Thyroid gland (tissue), 4 donors: ENCODE results near the gene NDEL1. TPM values are rescaled to one million over a fixed set of nuclear protein-coding genes. Genes with fewer than 3 reads are reported as not detected.

Experiments used
- DNase-seq, 2 donors: peaks; one replicate each; pipeline ENCODE4 v3.0.0-alpha.2; 2019
- H3K27ac ChIP-seq, 3 donors: fragments of 200-600 bp; sonication (generic); 1 replicate in 2 of 3; 2 replicates in 1 of 3; pipeline ENCODE4 v1.5.1; 2016 to 2019; ENCODE audit warnings: mild to moderate bottlenecking in 1 of 3, moderate library complexity in 1 of 3
- H3K27me3 ChIP-seq: fragments of 200-600 bp; sonication (generic); one replicate; pipeline ENCODE4 v1.5.1; 2019
- H3K36me3 ChIP-seq, 2 donors: fragments of 200-600 bp; sonication (generic); one replicate each; pipeline ENCODE4 v1.5.1; 2016 to 2019
- H3K4me1 ChIP-seq, 2 donors: fragments of 200-600 bp; sonication (generic); one replicate each; pipeline ENCODE4 v1.5.1; 2017 to 2019
- H3K4me3 ChIP-seq, 3 donors: fragments of 200-600 bp; sonication (generic); replicated peaks in 1 of 3; 1 replicate in 2 of 3; 2 replicates in 1 of 3; pipeline ENCODE4 v1.5.1; 2016; ENCODE audit warnings: mild to moderate bottlenecking in 1 of 3
- H3K9me3 ChIP-seq: fragments of 200-600 bp; sonication (generic); one replicate; pipeline ENCODE4 v1.5.1; 2017
- POLR2A ChIP-seq, 2 donors: fragments of 450-650 bp; IDR thresholded peaks; one replicate each; pipeline ENCODE4 v1.6.1; 2017; ENCODE audit warnings: antibody characterized with exemption in 2 of 2, mild to moderate bottlenecking in 2 of 2, moderate library complexity in 1 of 2
- WGBS, 2 donors: methylation state at CpG; one replicate each; pipeline ENCODE4 v1.1.5; 2017; 5-methylcytosine and 5-hydroxymethylcytosine counted together
- intact Hi-C: fragments of 100-400 bp; cut with DNase I; formaldehyde crosslinking; loops from one replicate; pipeline ENCODE4 v1.15.1; 2023
- total RNA-seq, 4 donors: library from RNA; depleted of rRNA; stranded (reverse); fragments of >200 nt; gene quantifications; one replicate each; pipeline ENCODE4 v1.2.3, GENCODE V29; 2016
- TF ChIP-seq, protein P1 (sequence below), 6 experiments: fragments of 200-600 bp in 3 of 6; fragments of 450-650 bp in 3 of 6; sonication (generic) in 3 of 6; IDR thresholded peaks; one replicate each; pipeline ENCODE4 v1.5.1; 2016 to 2019; ENCODE audit warnings: antibody characterized with exemption in 6 of 6, mild to moderate bottlenecking in 2 of 6, inconsistent platforms in 1 of 6, moderate library complexity in 1 of 6

NDEL1 gene
- total RNA-seq, 4 donors from 2014 or later = 56.0 to 77.7 (median 59.5) TPM

DNA sequence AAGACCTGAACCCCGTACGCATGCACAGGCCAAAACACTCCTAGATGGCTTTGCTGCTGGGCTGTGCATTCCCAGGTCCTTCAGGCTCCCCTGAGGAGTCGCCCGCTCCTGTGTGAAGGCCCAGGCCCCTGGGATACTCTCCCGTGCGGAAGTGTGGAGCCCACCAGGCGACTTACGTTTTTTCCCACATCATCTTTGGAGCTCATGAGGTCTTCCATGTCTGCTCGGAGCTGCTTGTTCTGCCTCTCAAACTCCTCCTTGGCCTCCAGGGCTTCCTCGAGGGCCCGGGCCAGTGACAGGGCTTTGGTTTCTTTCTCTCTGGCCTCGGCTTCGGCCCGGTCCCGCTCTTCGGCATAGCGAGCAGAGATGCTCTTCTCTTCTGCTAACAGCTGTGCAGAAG is 56.4 kb downstream of the NDEL1 start:
- no peak for DNase-seq
- Histone ChIP-seq H3K27ac (no peak overlapping the region), H3K4me3 (no peak overlapping the region), H3K4me1 (no peaks in the 10 kb centered on the region), H3K36me3 (peaks cover 13 to 25% of the 10 kb centered on the region in 2 donors), H3K27me3 (no peaks in the 10 kb centered on the region), H3K9me3 (no peaks in the 10 kb centered on the region)
- 95 to 98% methylated on average over 15 to 17 of the region's 17 CpGs for WGBS, 2 donors
- intact Hi-C loops = no loop called here
- TF ChIP-seq POLR2A (IDR thresholded peaks at IDR 0.05) = no peak
- TF ChIP-seq, protein P1, sequence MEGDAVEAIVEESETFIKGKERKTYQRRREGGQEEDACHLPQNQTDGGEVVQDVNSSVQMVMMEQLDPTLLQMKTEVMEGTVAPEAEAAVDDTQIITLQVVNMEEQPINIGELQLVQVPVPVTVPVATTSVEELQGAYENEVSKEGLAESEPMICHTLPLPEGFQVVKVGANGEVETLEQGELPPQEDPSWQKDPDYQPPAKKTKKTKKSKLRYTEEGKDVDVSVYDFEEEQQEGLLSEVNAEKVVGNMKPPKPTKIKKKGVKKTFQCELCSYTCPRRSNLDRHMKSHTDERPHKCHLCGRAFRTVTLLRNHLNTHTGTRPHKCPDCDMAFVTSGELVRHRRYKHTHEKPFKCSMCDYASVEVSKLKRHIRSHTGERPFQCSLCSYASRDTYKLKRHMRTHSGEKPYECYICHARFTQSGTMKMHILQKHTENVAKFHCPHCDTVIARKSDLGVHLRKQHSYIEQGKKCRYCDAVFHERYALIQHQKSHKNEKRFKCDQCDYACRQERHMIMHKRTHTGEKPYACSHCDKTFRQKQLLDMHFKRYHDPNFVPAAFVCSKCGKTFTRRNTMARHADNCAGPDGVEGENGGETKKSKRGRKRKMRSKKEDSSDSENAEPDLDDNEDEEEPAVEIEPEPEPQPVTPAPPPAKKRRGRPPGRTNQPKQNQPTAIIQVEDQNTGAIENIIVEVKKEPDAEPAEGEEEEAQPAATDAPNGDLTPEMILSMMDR (IDR thresholded peaks at IDR 0.05) = no peak

DNA sequence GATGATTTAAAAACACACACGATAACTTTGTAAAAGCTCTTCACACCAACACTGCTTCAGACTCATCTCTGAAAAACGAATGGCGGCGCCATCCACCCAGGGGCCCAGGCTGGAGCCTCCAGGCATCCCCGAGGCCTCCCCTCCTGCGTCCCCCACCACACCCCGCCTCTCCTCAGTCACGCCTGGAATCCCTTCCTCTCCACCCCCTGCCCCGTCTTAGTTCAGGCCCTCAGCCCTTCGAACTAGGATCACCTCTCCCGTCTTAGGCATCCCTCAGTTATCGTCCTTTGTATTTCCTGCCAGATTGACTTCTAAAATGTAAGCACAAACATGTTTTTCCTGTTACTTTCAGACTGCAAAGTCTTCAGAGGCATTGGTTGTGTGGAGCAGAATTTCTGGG is 58.3 kb downstream of the NDEL1 start:
- DNase-seq = no peak
- intact Hi-C loops = no loop called here
- Histone ChIP-seq H3K36me3 (peaks cover 15 to 23% of the 10 kb centered on the region in 2 donors), H3K4me3 (no peak overlapping the region), H3K27ac (no peak overlapping the region), H3K9me3 (no peaks in the 10 kb centered on the region), H3K27me3 (no peaks in the 10 kb centered on the region), H3K4me1 (no peaks in the 10 kb centered on the region)
- TF ChIP-seq, protein P1 (IDR thresholded peaks at IDR 0.05) = no peak
- TF ChIP-seq POLR2A (IDR thresholded peaks at IDR 0.05) = no peak
- 88% methylated on average over 12 of the region's 12 CpGs for WGBS, 2 donors

DNA sequence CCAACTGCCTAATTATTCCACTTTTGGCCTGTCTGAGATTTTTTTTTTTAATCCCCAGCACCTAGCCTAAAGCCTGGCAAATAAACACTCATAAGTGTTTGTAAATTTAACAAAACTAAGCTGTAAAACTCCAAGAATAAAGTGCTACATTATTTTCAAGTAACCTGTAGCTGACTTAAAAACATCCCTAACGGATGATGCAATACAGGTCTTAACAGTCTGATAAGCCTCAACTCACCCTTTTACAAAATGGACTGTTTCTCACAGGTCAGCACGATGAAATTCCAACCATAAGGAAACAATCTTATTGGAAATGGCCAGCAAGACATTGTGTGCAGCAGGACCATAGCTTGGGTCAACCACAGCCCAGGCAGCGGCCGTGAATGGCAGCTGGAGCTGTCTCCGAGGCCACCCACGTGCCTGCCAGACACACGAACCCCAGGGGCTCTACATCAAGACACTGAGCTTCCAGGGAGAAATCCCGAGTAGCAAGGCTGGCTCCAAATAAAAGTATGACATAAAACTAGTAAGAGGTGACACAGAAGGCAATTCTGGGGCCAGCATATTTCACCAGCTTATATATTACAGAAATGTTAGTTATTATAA is 58.9 kb downstream of the NDEL1 start:
- intact Hi-C loops = no loop called here
- H3K4me1 ChIP-seq = no peaks in the 10 kb centered on the region
- peaks cover 21 to 29% of the 10 kb centered on the region in 2 donors for H3K36me3 ChIP-seq
- no peak for TF ChIP-seq POLR2A (IDR thresholded peaks at IDR 0.05)
- TF ChIP-seq, protein P1 (IDR thresholded peaks at IDR 0.05) = no peak
- no peak for DNase-seq
- H3K27me3 ChIP-seq = no peaks in the 10 kb centered on the region
- 87 to 97% methylated on average over 8 of the region's 8 CpGs for WGBS, 2 donors
- H3K9me3 ChIP-seq = no peaks in the 10 kb centered on the region
- no peak overlapping the region for H3K27ac ChIP-seq
- H3K4me3 ChIP-seq = no peak overlapping the region

DNA sequence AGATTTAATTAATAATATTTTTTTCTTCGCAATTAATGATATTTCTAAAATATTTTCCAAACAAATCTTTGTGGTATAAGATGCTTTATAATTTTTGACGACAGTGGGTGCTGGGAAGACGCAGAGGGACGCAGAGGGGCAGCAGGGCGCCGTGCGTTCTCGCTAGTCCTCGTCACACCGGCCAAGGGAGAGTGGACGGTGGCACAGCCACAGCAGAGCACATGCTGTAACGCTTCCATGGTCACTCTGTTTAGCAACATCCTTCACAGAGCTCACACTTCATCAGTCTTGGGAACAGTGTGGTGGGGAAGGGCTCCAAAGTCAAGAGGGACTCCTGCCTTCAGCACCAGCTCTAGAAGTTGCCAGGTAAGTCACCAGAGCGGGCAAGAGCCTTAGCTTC is 60.4 kb downstream of the NDEL1 start:
- Histone ChIP-seq H3K36me3 (peaks cover 26 to 27% of the 10 kb centered on the region in 2 donors), H3K27me3 (no peaks in the 10 kb centered on the region), H3K9me3 (no peaks in the 10 kb centered on the region), H3K27ac (no peak overlapping the region), H3K4me3 (no peak overlapping the region), H3K4me1 (no peaks in the 10 kb centered on the region)
- WGBS, 2 donors = 88% methylated on average over 13 of the region's 13 CpGs
- intact Hi-C loops = no loop called here
- no peak for DNase-seq
- TF ChIP-seq, protein P1 (IDR thresholded peaks at IDR 0.05) = no peak
- no peak for TF ChIP-seq POLR2A (IDR thresholded peaks at IDR 0.05)

DNA sequence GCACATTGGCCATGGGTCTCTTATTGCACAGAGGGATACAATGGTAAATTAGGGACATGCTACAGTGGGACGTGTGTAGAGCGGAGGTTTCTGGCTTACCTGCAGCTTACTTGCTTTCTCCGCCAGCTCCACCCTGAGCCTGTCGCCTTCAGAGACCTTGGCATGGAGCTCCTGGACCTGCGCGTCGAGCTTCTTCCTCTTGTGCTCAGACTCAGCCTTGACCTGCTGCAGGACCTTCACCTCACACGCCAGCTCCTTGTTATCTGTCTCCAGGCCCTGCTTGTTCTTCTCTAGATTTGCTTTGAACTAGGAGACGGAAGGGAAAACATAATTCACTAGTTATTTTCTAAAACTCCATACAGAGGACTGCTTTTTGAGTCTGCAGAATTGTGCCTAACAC is 63.5 kb downstream of the NDEL1 start:
- H3K27me3 ChIP-seq = no peaks in the 10 kb centered on the region
- no peaks in the 10 kb centered on the region for H3K9me3 ChIP-seq
- intact Hi-C loops = no loop called here
- DNase-seq = no peak
- 94 to 97% methylated on average over 9 of the region's 9 CpGs for WGBS, 2 donors
- no peak overlapping the region for H3K27ac ChIP-seq
- no peak overlapping the region for H3K4me3 ChIP-seq
- H3K4me1 ChIP-seq = no peaks in the 10 kb centered on the region
- no peak for TF ChIP-seq POLR2A (IDR thresholded peaks at IDR 0.05)
- TF ChIP-seq, protein P1 (IDR thresholded peaks at IDR 0.05) = no peak
- H3K36me3 ChIP-seq = peaks cover 14 to 18% of the 10 kb centered on the region in 2 donors
